GM19035 (cell line): ENCODE measurements around the gene MAGEB1.
A peak's percentile ranks its signal among the peaks of the same experiment; 100 is the strongest.

ENCODE experiments used
- ATAC-seq: cut with Tn5 transposase; IDR thresholded peaks from one replicate; pipeline ENCODE4 v1.9.1; 2021; ENCODE audit not compliant: unreplicated experiment

MAGEB1 gene, protein sequence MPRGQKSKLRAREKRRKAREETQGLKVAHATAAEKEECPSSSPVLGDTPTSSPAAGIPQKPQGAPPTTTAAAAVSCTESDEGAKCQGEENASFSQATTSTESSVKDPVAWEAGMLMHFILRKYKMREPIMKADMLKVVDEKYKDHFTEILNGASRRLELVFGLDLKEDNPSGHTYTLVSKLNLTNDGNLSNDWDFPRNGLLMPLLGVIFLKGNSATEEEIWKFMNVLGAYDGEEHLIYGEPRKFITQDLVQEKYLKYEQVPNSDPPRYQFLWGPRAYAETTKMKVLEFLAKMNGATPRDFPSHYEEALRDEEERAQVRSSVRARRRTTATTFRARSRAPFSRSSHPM

GRCh38 chrX:30246769-30247489, at the start of gene MAGEB1:
Gene MAGEB1 (plus strand): TSS chrX:30247146. CDS start chrX:30250494, 3,348 bp downstream.
- no peak for ATAC-seq

DNA sequence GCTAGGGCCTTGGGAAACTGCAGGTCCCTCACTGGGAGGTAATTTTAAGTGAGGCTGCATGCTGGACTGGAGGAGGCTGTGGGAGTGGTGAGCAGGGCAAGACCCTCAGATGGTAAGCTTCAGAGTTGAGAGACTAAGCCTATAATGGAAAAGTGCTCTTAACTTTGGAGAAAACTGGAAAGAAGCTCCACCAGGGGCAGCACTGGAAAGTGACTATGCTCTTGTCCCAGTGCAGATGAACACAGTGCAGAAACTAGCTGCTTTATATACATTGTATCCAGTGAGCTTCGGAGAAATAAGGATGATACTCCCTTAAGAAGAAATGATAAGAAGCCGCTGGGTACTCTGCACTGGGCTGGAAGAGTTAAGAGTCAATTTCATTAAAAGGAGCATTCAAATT, 34.8 kb upstream of the MAGEB1 start:
- no peak for ATAC-seq

- no peak for ATAC-seq
Observed at GRCh38 chrX:30215357-30215843, 31.5 kb upstream of the MAGEB1 start, which contains the start of gene MAGEB2. Gene MAGEB2 (plus strand): TSS chrX:30215563. CDS start chrX:30218581, 3,018 bp downstream.

- ATAC-seq = no peak
Observed at GRCh38 chrX:30217465-30217864, 29.5 kb upstream of the MAGEB1 start.

- ATAC-seq = no peak
Observed at GRCh38 chrX:30219372-30219771, 27.6 kb upstream of the MAGEB1 start.

- ATAC-seq = no peak
Observed at GRCh38 chrX:30220661-30221060, 26.3 kb upstream of the MAGEB1 start.

DNA sequence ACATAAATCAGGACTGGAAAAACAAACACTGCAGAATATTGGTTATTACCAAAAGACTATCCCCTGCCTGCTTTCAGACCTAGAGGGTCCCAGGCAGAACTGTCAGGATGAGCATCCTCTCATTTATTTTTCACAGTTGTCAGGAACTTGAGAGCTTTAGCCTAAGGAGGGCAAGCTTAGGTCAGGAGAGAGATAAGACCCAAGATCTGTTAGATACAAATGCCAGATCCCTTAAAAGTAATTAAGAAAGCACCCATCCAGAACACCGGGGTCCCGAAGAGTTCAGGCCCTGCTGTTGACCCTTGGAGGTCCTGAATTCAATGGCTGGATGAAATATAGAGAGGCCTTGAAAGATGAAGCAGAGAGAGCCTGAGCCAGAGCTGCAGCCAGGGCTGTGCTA, 22.4 kb upstream of the MAGEB1 start:
- no peak for ATAC-seq

- no peak for ATAC-seq
Observed at GRCh38 chrX:30228526-30228925, 18.4 kb upstream of the MAGEB1 start.

DNA sequence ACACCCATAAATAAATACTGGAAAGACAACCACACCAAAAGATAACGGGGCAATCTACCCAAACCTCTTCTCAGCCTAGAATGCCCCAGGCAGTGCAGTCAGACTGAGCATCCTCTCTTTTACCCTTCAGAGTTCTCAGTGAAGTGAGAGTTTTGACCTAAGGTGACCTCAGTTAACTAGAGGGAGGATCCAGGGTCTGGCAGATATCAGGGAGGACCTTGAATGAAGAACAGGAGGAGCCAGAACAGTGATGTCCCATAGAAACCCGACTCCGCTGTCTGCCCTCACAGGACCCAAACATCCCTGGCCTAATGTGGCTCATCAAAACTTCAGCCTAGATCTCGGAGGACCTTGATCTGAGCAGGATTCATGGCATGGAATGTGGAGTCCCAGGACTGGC, 16.6 kb upstream of the MAGEB1 start, which contains the start of gene MAGEB3:
Gene MAGEB3, plus strand, starts transcription at position 263 of the 400 bp plus-strand sequence. CDS start 5,268 bp downstream, outside the sequence.
- no peak for ATAC-seq

DNA sequence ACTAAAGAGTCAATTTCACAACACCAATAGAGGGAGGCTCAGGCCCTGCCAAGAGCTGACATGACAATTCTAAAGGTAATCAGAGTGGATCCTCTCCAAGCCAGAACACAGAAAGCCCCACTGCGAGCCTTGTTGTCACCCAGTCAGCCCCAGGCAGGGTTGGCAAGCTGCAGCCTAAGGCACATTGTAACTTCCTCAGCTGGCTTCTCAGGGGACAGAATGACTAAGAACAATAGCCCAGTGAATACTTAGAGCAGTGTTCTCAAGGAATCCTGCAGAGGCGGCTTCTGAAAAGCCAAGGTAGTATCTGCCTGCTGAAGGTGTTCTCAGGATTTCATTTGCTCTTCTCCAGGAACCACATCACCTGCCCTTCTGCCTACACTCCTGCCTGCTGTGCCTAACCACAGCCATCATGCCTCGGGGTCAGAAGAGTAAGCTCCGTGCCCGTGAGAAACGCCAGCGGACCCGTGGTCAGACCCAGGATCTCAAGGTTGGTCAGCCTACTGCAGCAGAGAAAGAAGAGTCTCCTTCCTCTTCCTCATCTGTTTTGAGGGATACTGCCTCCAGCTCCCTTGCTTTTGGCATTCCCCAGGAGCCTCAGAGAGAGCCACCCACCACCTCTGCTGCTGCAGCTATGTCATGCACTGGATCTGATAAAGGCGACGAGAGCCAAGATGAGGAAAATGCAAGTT, 5.1 kb upstream of the MAGEB1 start, which contains the start of gene MAGEB4:
Gene MAGEB4, plus strand, starts transcription at position 277 of the 692 bp plus-strand sequence. Its CDS starts 136 bp downstream, at position 413.
- no peak for ATAC-seq

GRCh38 chrX:30248854-30249253, 1.9 kb downstream of the MAGEB1 start:
- ATAC-seq = peak; percentile 67

DNA sequence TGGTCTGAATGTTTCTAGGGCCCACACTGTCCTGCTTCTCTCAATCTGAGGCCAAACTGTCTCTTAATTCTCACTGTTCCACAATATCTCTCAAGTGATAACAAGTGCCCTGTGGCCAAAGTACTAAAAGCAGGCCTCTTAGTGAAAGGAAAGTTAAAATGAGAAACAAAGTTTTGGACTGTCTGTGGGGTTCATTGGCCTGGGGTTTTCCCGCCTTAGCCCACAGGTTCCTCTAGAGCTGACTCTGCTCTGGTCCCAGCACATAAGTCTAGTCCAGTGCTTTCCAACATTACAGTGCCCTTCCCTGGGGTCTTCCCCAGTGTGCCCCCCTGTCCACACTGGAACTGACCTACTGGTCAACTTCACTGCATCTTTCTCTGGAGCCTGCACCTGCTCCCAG, 6.3 kb downstream of the MAGEB1 start:
- peak; percentile 62 for ATAC-seq

DNA sequence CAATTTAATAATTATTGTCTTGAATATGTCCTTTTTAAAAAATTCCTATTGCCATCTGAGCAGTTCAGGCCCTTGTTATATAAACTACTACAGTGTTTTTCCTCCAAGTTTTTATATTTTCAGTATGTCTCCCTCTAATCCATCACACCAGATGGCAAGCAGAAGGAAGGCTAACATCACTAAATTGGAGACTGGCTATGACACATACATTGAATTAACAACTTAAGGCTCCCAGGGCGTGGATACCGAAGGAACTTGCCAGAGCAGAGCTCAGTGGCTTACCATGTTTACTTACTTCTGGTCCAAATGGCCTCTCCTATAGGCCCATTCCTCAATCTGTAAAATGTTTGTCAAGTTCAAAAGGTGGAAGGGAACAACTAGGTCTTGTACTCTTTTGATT, 13.0 kb downstream of the MAGEB1 start:
- ATAC-seq = no peak

GRCh38 chrX:30261012-30261411, 14.1 kb downstream of the MAGEB1 start:
- ATAC-seq = no peak

- ATAC-seq = no peak
Observed at GRCh38 chrX:30262763-30263162, 15.8 kb downstream of the MAGEB1 start.

DNA sequence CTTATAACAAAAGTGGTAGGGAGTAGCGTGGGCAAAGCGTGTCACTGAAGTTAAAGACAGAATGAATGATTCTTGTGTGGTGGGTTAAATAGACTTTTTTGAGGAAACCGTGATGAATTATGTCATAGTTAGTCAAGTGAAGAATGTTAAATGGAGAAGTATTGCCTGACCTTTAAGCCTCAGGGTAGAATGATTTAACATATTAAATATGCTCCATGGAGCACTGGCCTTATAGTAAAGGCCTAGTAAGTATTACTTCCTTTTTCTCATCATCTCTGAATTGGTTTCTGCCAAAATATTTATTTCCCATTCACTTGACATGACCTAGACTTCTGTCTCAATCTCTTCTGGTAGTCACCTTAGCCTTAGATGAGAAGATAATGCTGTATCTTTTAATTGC, 23.7 kb downstream of the MAGEB1 start:
- ATAC-seq = no peak

- no peak for ATAC-seq
Observed at GRCh38 chrX:30275498-30275897, 28.6 kb downstream of the MAGEB1 start.

GRCh38 chrX:30278365-30278764, 31.4 kb downstream of the MAGEB1 start:
- ATAC-seq = no peak

GRCh38 chrX:30280428-30280827, 33.5 kb downstream of the MAGEB1 start:
- no peak for ATAC-seq

DNA sequence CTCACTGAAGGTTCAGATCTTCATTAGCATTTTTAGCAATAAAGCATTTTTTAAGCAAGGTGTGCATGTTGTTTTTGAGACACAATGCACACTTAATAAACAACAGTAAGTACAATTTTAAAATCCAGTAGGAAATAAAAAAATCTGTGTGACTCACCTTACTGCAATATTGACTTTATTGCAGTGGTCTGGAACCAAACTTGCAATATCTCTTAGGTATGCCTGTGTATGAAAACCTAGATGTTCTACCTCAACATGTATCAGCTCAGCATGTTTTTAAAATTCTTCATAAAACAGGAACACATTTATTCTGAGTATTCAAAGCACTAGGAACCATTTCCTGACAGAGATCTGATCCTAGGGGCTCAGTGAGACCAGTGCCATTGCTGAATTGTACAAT, 35.6 kb downstream of the MAGEB1 start:
- no peak for ATAC-seq

GRCh38 chrX:30283456-30284200, 36.7 kb downstream of the MAGEB1 start:
- ATAC-seq = no peak
